Embryonic facial prominence (tissue), 1 donor: ENCODE data around the gene EIF6.
"Not testable (repeated sequence)": the region's sequence is repeated elsewhere in the genome, so short reads cannot be mapped to it uniquely, and the experiment has no call there.

ENCODE experiments used
- DNase-seq: peaks from one replicate; pipeline ENCODE4 v3.0.0-alpha.2; 2016; ENCODE audit errors: extremely low spot score

EIF6 gene

GRCh38 chr20:35279533-35280174 lies 4.9 kb downstream of the EIF6 start:
- no peak for DNase-seq

GRCh38 chr20:35279040-35279439 lies 5.5 kb downstream of the EIF6 start:
- no peak for DNase-seq

GRCh38 chr20:35277531-35278395 lies 6.8 kb downstream of the EIF6 start, which contains the start of gene MMP24OS:
Gene MMP24OS (minus strand): TSS chr20:35278122. CDS start chr20:35277929, 193 bp downstream.
- no peak for DNase-seq

GRCh38 chr20:35277127-35277526 lies 7.4 kb downstream of the EIF6 start:
- no peak for DNase-seq

GRCh38 chr20:35276408-35276807 lies 8.2 kb downstream of the EIF6 start:
- DNase-seq: no peak

- DNase-seq: no peak
Measured at GRCh38 chr20:35275741-35276251, 8.8 kb downstream of the EIF6 start.

- no peak for DNase-seq
Measured at GRCh38 chr20:35274172-35275092, 10.1 kb downstream of the EIF6 start.

GRCh38 chr20:35273449-35274171 lies 11.0 kb downstream of the EIF6 start:
- DNase-seq: no peak

GRCh38 chr20:35271904-35272303 lies 12.7 kb downstream of the EIF6 start:
- DNase-seq: no peak

GRCh38 chr20:35271073-35271882 lies 13.3 kb downstream of the EIF6 start:
- no peak for DNase-seq

- no peak for DNase-seq
Measured at GRCh38 chr20:35270021-35270902, 14.3 kb downstream of the EIF6 start.

GRCh38 chr20:35269055-35269781 lies 15.4 kb downstream of the EIF6 start:
- DNase-seq: no peak

GRCh38 chr20:35267092-35267491 lies 17.5 kb downstream of the EIF6 start:
- no peak for DNase-seq

GRCh38 chr20:35264755-35265154 lies 19.8 kb downstream of the EIF6 start:
- DNase-seq: no peak

GRCh38 chr20:35263532-35264341 lies 20.8 kb downstream of the EIF6 start:
- no peak for DNase-seq

- not testable (repeated sequence) for DNase-seq
Measured at GRCh38 chr20:35262731-35263531, 21.6 kb downstream of the EIF6 start.

- DNase-seq: not testable (repeated sequence)
Measured at GRCh38 chr20:35262321-35262720, 22.3 kb downstream of the EIF6 start.
